Measurements from ENCODE around the gene NOVA1.

The NOVA1 gene

GRCh38 chr14:26443654-26444053 is 154.2 kb downstream of the NOVA1 start:
- no peak for DNase-seq

- no peak for DNase-seq
Measured at GRCh38 chr14:26429205-26429604, 168.6 kb downstream of the NOVA1 start.

- DNase-seq = no peak
Measured at GRCh38 chr14:26427097-26427496, 170.7 kb downstream of the NOVA1 start.

GRCh38 chr14:26424537-26424936 is 173.3 kb downstream of the NOVA1 start:
- DNase-seq = no peak

- DNase-seq = no peak
Measured at GRCh38 chr14:26415618-26416123, 182.2 kb downstream of the NOVA1 start.

- no peak for DNase-seq
Measured at GRCh38 chr14:26414926-26415325, 182.9 kb downstream of the NOVA1 start.

GRCh38 chr14:26414103-26414502 is 183.7 kb downstream of the NOVA1 start:
- DNase-seq = no peak

- no peak for DNase-seq
Measured at GRCh38 chr14:26412421-26412820, 185.4 kb downstream of the NOVA1 start.

GRCh38 chr14:26410189-26410685 is 187.6 kb downstream of the NOVA1 start:
- no peak for DNase-seq

GRCh38 chr14:26404927-26405326 is 192.9 kb downstream of the NOVA1 start:
- no peak for DNase-seq

- DNase-seq = no peak
Measured at GRCh38 chr14:26403760-26404159, 194.1 kb downstream of the NOVA1 start.

- no peak for DNase-seq
Measured at GRCh38 chr14:26402126-26402525, 195.7 kb downstream of the NOVA1 start.

GRCh38 chr14:26401179-26401968 is 196.5 kb downstream of the NOVA1 start:
- DNase-seq = no peak

GRCh38 chr14:26400373-26400772 is 197.5 kb downstream of the NOVA1 start:
- no peak for DNase-seq

GRCh38 chr14:26398616-26399015 is 199.2 kb downstream of the NOVA1 start:
- DNase-seq = no peak
